Activated T-cell treated with anti-CD3 and anti-CD28 coated beads for 1 hour (primary cell): ENCODE data around the gene ST7.

Experiments used
- DNase-seq: peaks from one replicate; pipeline ENCODE4 v3.0.0-alpha.2; 2020; ENCODE audit warnings: low read depth

Gene ST7

DNA sequence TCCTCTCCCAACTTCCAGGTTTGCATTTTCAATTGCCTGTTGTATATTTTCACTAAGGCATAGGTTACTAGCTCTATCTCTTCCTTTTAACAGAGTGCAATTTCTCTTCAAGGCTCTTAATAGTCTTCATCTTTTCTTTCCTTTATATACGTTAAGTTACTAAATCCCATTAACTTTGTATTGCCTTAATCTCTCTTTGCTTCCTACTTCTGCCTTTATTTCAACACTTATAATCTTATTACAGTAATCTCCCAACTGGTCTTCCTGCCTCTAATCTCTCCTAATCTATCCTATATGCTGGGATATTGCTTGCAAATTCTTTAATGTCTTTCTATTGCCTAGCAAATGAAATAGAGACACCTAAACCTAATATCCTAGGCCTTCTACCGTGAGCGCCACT is 26.1 kb downstream of the ST7 start:
- no peak for DNase-seq

GRCh38 chr7:116980354-116980753 is 27.1 kb downstream of the ST7 start:
- no peak for DNase-seq

- no peak for DNase-seq
These were observed 28.6 kb downstream of the ST7 start for GRCh38 chr7:116981939-116982338.

GRCh38 chr7:116984511-116984910 is 31.2 kb downstream of the ST7 start:
- no peak for DNase-seq

GRCh38 chr7:116984917-116985316 is 31.6 kb downstream of the ST7 start:
- no peak for DNase-seq

DNA sequence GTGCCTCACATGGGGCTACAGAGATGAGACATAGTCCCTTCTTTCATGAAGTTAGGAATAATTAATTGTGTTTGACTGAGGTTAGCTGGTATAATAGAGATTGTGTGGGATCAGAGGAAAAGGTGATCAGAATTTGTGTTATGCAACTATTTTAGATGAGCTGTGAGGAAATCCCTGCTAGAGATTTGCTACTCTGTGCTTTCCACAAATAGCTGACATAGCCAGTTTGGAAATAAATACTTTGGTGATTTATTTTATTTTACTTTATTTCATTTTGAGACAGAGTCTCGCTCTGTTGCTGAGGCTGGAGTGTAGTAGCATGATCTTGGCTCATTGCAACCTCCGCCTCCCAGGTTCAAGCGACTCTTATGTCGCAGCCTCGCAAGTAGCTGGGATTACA is 32.3 kb downstream of the ST7 start:
- DNase-seq = no peak

GRCh38 chr7:116986611-116987565 is 33.6 kb downstream of the ST7 start:
- DNase-seq = no peak

DNA sequence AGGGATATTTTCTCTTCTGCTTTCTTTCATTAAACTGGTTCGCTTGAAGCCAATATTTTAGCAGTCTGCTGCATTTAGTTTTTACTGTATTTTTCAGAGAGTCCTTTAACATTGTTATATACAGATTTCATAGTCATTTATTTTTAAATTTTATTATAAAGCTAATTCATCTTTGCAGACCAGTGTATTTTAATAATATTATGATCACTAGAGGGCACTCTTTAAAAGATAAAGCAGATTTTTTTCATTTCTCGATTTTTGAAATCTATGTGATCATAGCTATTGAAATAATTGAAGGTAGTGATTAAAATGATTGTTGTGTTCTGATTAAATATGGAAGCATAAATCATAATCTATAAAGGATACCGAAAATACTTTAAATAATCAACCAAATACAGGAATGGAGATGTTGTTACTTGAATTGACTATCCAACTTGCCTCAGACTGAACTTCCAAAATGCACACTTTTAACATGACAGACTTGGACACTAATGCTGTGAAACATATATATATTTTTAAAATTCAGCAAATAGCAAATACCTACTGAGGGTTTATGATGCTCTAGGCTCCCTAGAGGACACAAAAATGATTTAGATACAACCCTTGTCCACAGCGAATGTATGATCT is 35.2 kb downstream of the ST7 start:
- no peak for DNase-seq

DNA sequence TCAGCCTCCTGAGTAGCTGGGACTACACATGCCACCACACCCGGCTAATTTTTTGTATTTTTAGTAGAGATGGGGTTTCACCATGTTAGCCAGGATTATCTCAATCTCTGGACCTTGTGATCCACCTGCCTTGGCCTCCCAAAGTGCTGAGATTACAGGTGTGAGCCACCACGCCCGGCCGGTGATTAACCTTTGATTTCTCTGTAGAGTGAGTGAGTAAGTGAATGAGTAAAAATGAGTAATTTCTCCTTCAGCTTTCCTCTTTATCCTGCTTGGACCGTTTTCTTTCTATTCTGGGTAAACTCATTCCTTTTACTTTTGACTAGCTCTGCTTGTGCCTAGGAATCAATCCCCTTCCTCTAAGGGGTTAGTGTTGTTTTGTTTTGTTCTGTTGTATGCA is 36.8 kb downstream of the ST7 start:
- DNase-seq = no peak

DNA sequence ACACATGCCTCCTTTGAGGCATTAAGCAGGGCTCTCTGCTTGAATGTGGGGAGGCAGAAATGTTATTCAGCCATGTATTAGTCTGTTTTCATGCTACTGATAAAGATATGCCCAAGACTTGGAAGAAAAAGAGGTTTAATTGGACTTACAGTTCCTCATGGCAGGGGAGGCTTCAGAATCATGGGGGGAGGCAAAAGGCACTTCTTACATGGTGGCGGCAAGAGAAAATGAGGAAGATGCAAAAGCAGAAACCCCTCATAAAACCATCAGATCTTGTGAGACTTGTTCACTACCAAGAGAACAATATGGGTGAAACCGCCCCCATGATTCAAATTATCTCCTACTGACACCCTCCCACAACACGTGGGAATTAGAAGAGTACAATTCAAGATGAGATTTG is 37.9 kb downstream of the ST7 start:
- no peak for DNase-seq

- DNase-seq = no peak
These were observed 41.3 kb downstream of the ST7 start for GRCh38 chr7:116994611-116995010.

- no peak for DNase-seq
These were observed 44.7 kb downstream of the ST7 start for GRCh38 chr7:116997972-116998371.

DNA sequence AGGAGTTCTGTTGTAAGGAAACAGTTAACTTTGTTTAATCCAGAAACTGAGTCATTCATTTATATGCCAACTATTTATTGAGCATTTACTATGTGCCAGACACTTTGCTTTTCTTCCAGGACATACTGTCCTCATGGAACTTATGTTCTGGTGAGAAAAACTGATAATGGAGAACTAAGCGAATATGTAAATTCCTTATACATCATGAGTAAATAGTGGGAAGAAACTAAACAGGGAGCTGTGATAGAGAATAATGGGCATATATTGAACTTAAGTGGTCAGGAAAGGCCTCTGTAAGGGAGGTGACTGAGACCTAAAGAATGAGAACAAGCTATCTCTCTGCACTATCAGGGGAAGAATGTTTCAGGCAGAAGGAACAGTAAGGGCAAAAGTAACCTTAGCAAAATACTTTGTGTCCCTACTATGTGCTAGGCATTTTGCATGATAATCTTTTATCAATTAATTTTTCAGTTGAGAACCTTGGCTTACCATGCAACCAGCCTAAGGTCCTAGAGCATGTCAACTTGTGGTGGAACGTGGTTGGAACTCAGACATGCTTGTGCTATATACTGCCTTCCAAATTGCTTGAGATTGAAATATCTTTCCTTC is 45.4 kb downstream of the ST7 start:
- no peak for DNase-seq

GRCh38 chr7:116999311-116999710 is 46.0 kb downstream of the ST7 start:
- no peak for DNase-seq

DNA sequence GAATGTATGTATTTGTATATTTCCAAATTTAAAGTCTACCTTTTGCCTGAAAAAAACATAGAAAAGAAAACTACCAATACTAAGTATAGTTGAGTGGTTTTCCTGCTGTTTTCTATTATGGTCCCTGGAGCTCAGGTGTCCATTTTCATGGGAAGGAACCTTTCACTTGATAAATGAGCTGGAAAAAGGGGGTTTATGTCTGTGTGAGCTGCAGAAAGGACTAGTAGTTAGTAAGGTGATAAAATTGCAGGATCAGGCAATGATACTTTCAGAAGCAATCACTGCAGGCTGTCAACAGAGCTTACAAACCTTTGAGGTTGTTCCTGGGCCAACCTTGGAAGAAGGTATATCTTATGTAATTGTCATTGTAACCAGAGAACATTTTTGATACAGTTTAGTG is 48.0 kb downstream of the ST7 start:
- DNase-seq = no peak

DNA sequence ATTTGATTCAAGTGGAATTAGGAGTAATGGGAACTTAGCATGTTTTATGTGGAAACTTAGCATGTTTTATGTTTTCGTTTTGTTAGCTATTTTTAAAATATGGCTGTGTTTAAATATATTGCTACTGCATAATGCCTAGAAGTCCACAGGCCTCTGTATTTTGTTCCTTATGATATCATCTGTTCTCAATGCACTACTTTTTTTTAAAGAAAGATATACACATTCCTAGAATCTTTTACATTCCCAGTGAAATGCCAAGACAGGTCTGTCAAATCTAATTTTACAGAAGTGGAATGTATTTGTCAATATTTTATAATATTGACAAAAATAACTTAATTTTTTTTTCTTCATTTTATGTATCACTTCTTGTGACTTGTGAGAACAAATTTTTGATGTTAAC is 51.6 kb downstream of the ST7 start:
- DNase-seq = no peak

DNA sequence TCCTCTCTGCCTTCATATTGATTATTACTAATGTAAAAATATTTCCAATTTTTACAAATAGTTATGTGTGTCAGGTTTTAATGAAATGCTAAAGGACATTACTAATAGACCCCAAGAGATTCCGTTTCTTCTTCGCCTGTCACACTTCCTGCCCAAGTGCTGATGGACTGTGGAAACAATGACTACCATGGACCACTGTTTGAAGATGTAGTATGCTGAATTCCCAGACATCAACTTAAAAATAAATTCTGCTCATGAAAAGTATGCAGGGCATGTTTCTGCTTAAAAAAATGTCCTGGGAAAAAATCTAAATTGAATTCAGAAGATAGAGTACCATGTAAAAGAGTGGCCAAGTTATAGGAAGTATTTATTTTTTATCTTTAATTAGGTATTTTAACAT is 52.1 kb downstream of the ST7 start:
- no peak for DNase-seq

- no peak for DNase-seq
These were observed 53.8 kb downstream of the ST7 start for GRCh38 chr7:117006907-117007684.

- no peak for DNase-seq
These were observed 55.0 kb downstream of the ST7 start for GRCh38 chr7:117008118-117008885.

- no peak for DNase-seq
These were observed 55.7 kb downstream of the ST7 start for GRCh38 chr7:117008886-117009531.
